ENCODE measurements around the gene SPEF1.

The SPEF1 gene

DNA sequence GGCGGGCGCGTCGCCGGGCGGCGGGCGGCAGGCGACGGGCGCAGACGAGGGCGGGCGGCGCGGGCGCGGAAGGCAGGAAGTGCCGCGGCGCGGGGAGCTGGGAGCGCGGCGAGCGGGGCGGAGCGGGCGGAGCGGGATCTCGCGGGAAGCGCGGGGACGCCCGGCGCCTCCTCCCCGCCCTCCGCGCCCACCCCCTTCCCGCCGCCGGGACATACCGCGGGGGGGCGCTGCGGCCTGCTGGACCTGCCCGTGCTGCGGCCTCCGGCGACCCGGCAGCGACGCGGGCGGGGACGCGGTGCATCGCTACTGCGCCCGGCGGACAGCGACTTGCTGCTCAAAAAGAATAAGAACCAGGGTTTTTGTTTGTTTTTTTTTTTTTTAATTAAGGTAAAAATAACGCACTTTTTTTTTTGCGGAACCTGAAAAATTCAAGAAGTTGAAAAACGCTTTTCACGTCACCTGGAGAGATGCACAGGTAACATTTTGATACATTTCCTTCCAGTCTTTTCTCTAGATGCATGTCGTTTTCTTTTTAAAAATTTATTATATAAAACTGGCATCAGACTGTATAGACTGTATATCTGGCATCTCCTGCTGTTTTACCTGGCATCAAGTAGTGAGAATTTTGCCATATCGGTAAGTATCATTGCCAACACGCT is 5.5 kb upstream of the SPEF1 start, which contains the start of gene CENPB:
Gene CENPB (minus strand): TSS at position 76 of the 659 bp plus-strand sequence. CDS start 257 bp downstream, outside the sequence.
- peak; percentile 82 for DNase-seq

DNA sequence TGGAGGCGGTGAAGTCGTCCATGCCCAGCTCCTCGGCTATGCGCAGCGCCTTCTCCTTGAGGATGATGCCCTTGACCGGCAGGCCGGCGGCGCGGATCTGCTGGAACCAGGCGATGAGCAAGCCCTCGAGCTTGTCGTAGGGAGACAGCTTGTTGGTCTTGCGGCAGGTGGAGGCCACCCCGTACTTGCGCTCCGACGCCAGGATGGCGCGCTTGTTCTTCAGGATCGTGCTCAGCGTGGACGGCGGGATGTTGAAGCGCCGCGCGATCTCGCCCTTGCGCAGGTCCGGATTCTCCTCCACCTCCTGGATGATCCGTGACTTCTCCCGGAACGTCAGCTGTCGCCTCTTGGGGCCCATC is 4.9 kb upstream of the SPEF1 start:
- no peak for DNase-seq

DNA sequence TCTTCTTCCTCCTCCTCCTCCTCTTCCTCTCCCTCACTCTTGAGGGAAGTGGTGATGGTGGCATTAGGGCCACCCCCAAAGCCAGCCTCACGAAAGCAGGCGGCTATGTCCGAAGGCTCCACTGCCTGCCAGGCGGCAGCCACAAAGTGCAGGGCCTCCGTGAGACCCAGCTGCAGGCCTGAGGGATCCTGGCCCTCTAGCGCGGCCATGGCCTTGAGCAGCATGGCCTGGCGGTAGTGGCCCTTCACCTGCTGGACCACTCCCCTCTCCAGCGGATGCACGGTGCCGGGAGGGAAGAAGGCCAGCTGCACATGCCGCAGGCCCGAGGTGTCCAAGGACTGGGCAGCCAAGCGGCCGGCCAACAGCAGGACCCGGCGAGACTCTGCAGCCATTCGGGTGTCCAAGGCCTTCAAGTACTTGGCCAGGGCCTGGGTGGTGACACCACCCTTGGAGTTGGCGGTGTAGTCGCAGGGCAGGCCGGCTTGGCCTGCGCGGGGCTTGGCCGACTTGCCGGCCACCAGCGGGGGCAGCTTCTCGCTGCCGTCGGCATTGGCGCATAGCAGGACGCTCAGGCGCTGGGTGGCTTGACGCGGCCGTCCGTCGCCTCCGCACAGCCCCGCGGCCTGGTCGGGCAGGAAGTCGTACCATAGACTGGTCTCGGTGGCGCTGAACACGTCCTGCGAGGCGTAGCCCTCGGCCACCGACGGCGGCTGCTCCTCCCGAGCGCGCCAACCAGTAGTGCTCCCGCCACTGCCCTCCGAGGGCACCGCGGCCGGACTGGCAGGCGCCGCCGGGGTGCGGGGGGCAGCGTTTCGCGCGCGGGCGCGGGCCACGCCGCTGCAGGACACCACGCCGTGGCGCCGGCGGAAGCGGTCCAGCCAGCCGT is 4.2 kb upstream of the SPEF1 start:
- DNase-seq: no peak

DNA sequence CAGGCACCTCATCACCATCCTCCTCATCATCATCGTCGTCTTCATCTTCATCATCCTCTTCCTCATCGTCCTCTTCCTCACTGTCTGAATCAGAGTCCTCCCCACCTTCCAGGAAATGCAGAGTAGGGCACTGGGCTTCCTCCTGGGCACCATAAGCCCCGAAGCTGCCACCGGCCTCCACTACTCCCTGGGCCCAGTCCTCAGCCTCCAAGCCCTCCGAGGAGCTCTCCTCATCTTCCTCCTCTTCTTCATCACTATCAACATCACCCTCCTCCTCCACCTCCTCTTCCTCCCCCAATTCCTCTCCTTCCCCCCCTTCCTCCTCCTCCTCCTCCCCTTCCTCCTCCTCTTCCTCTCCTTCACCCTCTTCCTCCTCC is 3.6 kb upstream of the SPEF1 start:
- DNase-seq: no peak

DNA sequence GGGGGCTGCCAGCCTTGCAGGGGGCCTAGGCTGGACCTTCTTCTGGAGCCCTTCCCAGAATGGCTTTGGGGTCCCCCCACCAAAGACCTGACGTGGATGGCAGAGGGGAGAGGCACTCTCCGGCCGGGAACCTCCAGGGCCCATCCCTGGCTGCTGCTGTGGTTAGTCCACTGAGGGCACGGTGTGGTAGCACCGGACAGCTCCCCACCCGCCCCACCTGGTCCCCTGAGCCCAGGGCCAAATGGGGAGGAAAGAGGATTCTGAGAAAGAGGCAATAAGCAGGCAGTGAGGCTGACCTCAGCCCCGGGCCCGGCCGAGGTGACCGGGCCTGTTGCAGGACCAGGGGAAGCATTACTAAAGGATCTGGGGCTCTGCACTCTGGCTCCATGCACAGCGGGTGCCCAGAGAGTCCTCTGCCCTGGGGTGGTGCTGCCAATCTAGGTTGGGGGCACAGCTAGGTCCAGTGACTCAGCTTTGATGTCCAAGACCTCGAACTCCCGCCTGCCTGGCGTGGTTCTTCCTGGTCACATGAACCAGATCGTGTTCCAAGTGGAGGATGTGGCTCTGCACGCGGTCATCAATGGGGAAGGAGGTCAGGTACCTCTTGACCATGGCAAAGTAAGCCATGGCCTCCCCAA is 3.1 kb upstream of the SPEF1 start:
- no peak for DNase-seq

DNA sequence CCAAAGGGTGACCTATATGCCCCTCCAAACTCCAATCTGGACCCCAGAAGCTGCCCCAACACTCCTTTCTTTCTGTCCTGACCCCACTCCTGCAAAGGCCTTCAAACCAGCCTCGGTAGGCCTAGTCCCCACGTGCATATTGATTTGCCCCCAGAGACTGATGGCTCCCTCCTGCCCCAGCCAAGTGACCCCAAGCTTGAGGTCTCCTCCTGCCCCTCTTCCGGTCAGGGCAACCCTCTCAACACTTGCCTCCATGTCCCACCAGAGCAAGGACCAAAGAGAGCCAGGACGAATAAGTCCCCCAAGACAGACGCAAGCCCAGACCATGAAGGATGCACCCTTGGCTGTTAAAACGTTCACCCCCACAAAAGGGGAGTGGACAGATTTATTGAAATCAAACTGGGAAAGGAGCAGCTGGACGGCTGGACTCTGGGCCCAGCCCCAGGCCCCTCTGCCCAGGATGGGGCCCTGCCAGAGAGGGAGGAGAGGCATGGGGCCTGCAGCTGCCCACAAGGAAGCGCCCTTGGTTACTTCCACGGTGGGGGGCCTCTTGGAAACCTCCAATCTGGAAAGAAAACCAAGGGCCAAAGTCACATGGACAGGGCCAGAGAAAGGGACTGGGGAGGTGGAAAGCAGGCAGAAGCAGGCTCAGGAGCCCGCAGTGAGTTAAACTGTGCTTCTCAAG is 2.4 kb upstream of the SPEF1 start:
- no peak for DNase-seq

DNA sequence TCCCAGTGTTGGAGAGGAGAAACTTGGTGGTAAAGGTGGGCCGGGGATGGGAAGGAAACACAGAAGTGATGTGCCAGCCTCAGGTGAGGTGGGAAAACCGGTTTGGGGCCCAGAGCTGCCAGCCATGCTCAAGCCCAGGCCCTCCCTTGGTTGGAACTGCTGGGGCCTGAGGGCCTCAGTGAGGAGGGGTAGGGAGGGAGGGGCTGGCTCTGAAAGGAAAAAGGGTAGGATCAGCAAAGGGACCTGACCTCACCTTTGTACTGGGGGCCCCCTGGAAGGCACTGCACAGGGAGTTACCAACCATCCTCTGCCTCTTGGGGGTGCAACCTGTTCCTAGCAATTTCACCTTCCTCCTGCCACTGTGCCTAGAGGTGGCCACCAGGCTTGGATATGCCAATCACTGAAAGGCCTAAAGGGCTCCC is 1.8 kb upstream of the SPEF1 start:
- no peak for DNase-seq

DNA sequence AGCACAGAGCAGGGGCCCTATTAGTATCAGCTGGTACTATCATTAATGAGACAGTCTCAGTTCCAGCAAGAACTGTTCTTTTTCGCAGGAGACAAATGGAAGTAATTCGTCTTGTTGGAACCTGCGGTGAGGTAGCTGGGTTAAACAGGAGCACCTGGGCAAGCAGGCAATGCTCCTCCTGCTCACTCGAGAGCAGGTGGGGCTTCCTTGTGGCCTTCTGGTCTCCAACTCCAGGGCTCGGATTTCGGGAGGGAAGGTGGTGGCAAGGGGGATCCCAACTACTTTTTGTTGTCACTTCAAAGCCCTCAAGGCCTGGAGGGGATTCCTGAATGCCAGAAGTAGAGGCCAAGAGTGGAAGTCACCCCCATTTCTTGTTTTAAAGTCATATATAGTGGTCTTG is 1.3 kb upstream of the SPEF1 start:
- DNase-seq: no peak

DNA sequence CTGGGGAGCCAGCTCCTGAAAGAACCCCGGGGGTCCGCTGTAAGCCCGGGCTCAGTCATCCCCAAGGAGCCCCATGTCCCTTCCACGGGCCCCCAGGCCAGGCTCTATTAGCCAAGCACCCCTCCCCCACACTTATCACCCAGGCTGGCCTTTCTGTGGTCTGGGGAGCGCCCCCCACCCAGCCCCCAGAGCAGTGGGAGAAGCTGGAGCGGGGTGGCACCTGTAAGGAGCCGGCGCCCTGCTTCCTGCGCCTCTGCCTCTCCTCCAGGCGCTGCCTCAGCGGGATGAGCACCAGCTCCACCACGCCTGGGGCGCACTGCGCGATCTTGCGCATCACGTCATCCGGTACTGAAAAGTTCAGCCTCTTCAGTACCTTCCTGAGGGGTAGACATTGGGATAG is 2.3 kb downstream of the SPEF1 start:
- DNase-seq: no peak

DNA sequence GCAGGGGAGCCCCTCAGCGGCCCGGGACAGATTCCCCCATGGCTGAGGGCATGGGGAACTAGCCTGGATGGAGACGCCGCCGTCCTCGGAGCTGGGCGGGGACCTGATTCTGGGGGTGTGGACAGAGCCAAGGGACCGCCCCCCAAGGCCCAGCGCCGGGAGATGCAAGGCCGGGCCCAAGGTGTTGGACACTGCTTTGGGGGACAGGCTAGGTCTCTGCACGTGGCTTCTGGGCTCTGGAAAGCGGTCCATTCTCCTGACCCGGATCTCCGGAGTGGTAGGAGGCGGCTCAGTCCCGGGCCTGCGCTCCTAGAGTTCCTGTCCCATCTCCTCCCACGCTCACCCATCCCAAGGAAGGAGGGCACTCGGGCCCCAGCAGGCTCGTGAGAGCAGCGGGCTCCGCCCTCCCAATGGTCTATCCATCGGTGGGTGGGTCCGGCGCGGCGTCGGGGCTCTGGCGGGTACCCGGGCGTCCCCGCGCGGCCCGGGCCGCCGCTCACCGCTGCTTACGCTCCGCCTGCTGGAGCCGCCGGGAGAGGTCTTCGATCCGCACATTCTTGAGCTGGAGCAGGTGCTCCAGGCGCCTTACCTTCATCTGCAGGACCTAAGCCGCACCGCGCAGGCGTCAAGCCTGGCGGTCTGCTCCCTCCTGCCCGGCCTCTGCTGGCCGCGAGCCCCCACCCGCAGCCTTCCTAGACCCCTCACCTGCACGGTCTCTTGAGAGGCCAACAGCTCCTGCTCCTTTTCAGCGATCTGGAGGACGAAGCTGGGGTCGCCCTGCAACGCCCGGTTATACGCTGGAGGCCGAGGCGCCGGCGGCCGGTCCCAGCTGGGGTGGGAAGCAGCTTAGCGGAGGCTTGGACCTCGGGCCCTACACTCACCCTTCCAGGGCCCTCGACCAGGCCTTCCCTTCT is 3.3 kb downstream of the SPEF1 start:
- peak; percentile 34 for DNase-seq

DNA sequence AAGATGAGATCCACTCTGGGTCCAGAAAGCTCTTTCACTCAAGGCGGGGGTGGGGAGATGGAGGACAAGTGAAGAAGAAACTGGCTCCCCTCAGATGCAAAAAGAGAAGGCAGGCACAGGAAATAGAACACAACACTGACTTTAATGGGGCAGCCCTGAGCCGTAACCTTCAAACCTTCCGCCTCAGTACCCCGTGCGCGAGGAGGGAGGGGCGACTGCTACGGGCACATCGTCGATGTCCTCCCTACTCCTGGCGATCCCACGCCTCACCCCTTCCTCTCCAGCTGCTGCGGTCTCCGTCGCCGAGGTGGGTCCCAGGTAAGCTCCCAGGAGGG is 3.9 kb downstream of the SPEF1 start:
- DNase-seq: no peak

DNA sequence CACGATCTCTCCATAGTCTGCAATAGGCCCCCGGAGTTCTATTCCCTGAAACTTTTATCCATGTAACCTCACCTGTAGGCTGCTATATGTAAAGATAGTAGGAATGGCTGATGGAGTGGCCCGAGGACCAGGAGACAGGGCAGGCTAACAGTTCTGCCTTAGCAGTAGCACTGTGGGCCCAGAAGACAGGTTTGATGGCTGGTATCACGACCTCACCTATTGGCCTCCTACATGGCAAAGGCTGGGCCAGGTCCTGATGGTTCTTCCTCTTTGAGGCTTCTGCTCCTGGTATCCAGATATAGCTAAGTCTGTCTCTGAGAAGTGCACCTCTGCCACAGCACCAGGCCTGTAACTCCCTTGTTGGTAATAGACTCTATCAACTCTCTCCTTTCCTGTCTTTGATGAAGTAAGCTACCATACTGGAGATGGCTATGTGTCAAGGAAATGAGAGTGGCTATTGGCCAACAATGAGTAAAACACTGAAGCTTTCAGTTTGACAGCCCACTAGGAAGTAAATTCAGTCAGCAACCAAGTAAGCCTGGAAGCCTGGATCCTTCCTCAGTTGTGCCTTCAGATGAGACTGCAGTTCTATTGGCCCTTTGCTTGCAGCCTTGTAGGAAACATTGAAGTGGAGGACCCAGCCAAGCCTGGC is 5.7 kb downstream of the SPEF1 start:
- no peak for DNase-seq

DNA sequence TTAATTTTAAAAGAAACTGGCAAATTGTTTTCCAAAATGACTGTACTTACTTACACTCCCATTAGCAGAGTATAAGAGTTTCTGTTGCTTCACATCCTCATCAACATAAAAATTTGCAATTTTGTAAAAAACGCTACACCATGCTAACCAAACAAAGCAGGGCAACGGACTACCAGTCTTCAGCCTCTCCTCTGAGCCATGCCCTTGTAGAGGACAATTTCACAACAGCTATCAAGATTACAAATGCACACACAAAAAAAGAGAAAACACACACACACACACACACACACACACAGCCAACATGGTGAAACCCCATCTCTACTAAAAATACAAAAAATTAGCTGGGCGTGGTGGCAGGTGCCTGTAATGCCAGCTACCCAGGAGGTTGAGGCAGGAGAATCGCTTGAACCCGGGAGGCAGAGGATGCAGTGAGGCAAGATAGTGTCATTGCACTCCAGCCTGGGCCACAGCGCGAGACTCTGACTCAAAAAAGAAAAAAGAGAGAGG is 9.6 kb downstream of the SPEF1 start:
- DNase-seq: no peak

DNA sequence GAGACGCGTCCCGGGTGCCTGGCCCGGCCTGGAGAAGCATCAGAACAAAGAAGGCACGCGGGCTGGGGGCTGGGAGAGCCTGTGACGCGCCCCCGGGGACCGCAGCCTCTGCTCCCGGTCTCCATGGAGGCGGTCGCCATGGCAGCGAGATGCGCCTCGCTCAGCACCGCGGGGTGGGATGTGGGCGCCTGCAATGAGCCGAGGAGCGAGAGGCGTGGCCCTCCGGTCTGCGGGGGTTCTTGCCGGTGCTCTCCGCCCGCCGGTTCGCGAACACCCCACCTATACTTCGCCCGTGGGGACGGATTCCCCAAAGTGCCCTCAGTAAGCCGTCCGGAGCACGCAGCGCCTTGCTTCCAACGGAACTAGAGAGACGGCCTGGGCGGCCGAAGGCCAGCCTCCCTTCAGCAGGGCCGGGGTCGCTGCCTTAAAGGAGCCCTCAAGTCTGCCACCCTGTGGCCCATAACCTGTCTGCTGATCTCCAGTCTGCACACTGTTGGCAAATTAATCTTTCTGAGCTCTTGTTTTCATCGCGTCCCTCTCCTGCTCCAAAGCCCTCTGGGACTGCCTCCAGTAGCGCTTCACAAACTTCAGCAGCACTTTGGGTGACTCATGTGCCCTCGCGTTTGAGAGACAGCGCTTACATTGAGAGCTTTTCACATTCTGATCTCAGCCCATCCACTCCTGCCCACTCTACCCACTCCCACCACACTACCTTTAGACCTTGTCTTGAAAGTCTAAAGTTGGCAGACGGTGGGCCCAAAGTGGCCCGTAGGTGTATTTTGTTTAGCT is 12.7 kb downstream of the SPEF1 start:
- peak; percentile 85 for DNase-seq

DNA sequence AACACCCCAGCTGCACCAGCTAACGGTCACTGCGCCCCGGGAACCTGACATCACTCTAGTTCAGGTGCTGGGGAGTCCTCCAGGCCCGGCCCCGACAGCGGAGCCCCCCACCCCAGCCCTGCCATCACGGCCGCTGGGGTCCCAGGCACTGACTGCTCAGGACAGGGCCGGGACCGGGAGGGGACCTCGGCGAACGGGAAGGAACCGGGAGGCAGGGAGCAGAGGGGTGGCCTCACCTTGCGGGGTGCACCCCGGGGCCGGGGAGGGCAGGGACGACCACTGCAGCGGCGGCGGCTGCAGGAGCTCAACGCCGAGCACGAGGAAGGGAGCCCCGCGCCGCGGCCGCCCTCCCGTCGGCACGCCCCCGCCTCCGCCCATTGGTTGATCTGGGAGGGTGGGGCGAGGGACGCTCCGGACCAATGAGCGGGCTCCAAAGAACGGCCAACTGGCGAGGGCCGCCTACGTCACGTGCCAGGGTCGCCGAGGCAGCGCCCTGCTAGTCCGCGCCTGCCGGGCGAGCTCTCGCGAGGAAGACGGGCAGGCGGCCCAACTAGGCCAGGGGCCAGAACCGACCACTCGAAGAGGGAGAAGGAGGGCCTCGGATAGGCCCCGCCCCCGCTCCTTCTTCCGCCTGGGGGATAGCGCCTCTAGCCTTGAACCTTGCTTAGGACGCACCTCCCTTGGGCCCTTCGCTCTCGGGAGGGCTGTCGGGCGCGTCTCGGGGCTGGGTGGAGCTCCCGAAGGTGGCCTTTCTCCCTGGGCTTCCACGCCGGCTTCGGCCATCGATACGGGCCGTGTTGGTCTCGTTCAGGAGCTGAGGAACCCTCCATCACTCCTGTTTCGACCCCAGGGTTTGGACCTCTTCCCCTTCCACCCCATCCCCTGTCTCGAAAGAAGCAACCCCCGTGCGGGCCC is 13.6 kb downstream of the SPEF1 start, which contains the start of gene ADISSP:
Gene ADISSP (minus strand): TSS at position 327 of the 915 bp plus-strand sequence. CDS start 7,653 bp downstream, outside the sequence.
- DNase-seq: peak; percentile 95

DNA sequence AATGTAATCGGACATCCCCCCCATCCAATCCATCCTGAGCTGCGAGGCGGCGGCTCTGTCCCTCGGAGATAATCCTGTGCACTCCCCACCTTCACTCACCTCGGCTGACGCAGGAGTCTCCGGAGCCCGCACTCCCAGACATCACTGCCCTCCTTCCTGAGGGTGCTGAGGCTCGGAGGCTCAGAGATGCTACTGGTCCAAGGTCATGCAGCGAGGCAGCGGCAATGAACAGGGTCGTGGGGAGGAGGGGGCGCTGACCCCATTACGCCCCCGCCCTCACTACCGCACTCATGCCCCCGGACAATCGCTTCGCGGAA is 14.2 kb downstream of the SPEF1 start:
- DNase-seq: no peak

DNA sequence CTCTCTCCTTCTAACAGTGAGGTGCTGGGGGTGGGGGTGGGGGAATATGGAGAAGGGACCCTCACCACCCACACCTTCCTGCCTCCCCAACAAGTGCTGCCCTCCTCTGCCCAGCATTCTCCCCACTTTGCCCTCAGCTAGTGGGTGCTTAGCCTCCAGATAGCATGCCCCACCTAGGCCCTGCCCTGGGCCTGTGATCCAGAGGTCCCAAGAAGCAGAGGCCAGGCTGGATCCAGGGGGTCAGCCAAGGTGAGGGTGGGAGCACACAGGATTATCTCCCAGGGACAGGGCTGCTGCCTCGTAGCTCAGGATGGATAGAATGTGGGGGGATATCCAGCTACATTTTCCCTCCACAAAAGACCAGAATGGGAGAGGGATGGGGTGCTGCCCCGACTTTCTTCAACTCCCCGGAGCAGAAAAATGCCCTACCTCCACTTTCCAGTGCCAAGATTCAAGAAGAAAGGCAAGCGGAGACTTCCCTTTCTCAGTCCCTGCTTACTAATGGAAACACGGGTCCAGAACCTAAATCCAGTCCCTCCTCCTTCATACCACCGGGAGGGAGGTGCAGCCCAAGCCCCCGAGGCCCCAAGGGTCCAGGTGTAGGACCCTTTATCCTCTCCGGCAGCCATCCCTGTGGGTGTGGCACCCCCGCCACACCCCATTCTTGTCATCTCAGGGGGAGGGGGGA is 14.7 kb downstream of the SPEF1 start:
- DNase-seq: no peak

DNA sequence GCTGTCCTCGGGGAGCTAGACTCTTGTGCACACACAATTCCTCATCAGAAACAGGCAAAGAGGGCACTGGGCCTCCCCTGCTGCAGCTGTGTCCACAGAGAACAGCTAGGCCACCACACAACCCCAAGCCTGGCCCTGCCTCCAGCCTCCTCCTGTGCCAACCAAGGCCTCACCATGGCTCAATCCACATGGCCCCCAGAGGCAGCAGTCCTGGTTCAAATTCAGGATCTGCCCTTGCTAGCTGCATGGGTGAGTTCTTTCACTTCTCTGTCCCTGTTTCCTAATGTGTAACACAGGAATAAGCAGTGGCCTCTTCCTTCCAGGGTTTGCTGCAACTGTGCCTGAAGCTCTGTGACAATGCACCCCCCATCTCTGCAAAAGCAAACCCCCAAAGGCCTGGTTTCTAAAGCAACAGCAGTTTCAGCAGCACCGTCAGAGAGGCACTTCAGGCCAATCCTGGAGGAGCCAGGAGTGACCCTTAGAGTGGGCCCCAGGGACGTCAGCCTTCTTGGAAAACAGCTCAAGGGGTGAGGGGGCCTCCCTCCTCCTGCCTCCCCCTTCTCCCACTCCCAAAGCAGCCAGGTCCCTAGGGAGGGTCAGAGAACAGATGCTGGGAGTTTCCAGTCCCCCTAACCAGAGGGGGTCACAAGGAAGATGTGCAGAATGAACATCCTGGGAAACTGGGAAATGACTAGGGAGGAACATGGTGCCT is 15.9 kb downstream of the SPEF1 start:
- no peak for DNase-seq

Measured in effector CD8-positive, alpha-beta T cell (primary cell).